Measurements from ENCODE around the gene CTBP2.

DNA sequence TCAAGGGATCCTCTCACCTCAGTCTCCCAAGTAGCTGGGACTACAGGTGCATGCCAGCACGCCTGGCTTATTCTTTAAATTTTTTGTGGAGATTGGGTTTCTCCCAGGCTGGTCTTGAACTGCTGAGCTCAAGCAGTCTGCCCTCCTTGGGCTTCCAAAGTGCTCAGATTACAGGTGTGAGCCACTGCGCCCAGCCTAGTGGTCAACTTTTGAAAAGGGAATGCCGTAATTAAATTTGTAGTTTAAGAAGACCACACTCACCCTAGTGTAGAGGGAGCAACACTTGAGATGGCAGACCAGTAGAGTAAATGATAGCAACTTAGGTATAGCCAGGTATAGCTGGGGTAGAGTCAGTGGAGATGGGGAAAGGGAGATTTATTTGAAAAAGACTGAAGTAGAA is 200.8 kb downstream of the CTBP2 start:
- TF ChIP-seq, protein P1, sequence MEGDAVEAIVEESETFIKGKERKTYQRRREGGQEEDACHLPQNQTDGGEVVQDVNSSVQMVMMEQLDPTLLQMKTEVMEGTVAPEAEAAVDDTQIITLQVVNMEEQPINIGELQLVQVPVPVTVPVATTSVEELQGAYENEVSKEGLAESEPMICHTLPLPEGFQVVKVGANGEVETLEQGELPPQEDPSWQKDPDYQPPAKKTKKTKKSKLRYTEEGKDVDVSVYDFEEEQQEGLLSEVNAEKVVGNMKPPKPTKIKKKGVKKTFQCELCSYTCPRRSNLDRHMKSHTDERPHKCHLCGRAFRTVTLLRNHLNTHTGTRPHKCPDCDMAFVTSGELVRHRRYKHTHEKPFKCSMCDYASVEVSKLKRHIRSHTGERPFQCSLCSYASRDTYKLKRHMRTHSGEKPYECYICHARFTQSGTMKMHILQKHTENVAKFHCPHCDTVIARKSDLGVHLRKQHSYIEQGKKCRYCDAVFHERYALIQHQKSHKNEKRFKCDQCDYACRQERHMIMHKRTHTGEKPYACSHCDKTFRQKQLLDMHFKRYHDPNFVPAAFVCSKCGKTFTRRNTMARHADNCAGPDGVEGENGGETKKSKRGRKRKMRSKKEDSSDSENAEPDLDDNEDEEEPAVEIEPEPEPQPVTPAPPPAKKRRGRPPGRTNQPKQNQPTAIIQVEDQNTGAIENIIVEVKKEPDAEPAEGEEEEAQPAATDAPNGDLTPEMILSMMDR (conservative IDR thresholded peaks at IDR 0.05; ENCODE audit: low read depth, low read length): no peak
- TF ChIP-seq EZH2 (IDR thresholded peaks at IDR 0.05; ENCODE audit: borderline replicate concordance, low read depth, low read length, poor library complexity, severe bottlenecking): no peak
